Upper lobe of left lung (tissue), 6 donors: Measurements from ENCODE around the gene SNAI3. TPM values are rescaled to one million over a fixed set of nuclear protein-coding genes. Genes with fewer than 3 reads are reported as not detected.

Experiments
- ATAC-seq, 2 donors: fragments of 200-7000 bp; cut with Tn5 transposase; one replicate each; pipeline ENCODE4 v1.9.1; 2022; ENCODE audit warnings: mild to moderate bottlenecking in 2 of 2, moderate library complexity in 2 of 2; ENCODE audit not compliant: low FRiP score in 2 of 2
- DNase-seq, 2 donors: peaks; one replicate each; pipeline ENCODE4 v3.0.0-alpha.2; 2019 to 2020
- H3K27ac ChIP-seq, 4 donors: fragments of 200-600 bp; sonication (generic); one replicate each; pipeline ENCODE4 v1.5.1; 2016 to 2019
- H3K27me3 ChIP-seq, 4 donors: fragments of 200-600 bp; sonication (generic); one replicate each; pipeline ENCODE4 v1.5.1; 2017 to 2019
- H3K36me3 ChIP-seq, 4 donors: fragments of 200-600 bp; sonication (generic); one replicate each; pipeline ENCODE4 v1.5.1; 2016 to 2019
- H3K4me1 ChIP-seq, 4 donors: fragments of 200-600 bp; sonication (generic); one replicate each; pipeline ENCODE4 v1.5.1; 2018 to 2019
- H3K4me3 ChIP-seq, 4 donors: fragments of 200-600 bp; sonication (generic); one replicate each; pipeline ENCODE4 v1.5.1; 2017 to 2019; ENCODE audit warnings: mild to moderate bottlenecking in 2 of 4, moderate library complexity in 1 of 4
- H3K9me3 ChIP-seq, 4 donors: fragments of 200-600 bp; sonication (generic); one replicate each; pipeline ENCODE4 v1.5.1; 2018 to 2019
- EP300 ChIP-seq, 4 donors: sonication (generic); formaldehyde crosslinking; IDR thresholded peaks; one replicate each; pipeline ENCODE4 v1.5.1; 2017; ENCODE audit warnings: antibody characterized with exemption in 4 of 4, control low read depth in 2 of 4
- POLR2A ChIP-seq, 4 donors: fragments of 450-650 bp; IDR thresholded peaks; one replicate each; pipeline ENCODE4 v1.5.1; 2016 to 2017; ENCODE audit warnings: antibody characterized with exemption in 4 of 4, mild to moderate bottlenecking in 2 of 4
- POLR2AphosphoS5 ChIP-seq, 2 donors: sonication (generic); formaldehyde crosslinking; IDR thresholded peaks; one replicate each; pipeline ENCODE4 v1.5.1; 2017; ENCODE audit warnings: antibody characterized with exemption in 2 of 2
- WGBS, 2 donors: methylation state at CpG; one replicate each; pipeline ENCODE4 v1.1.5; 2017 to 2018; 5-methylcytosine and 5-hydroxymethylcytosine counted together
- total RNA-seq, 6 donors: library from RNA; depleted of rRNA in 4 of 6; stranded (reverse); fragments of >200 nt in 4 of 6; gene quantifications; one replicate each; pipeline versions ENCODE4 v1.1.0 to v1.2.1, GENCODE V29; 2016 to 2021
- TF ChIP-seq, protein P1 (sequence below), 6 experiments: fragments of 450-650 bp in 4 of 6; fragments of 200-600 bp in 2 of 6; sonication (generic) in 2 of 6; IDR thresholded peaks; one replicate each; pipeline ENCODE4 v1.5.1; 2016 to 2019; ENCODE audit warnings: antibody characterized with exemption in 6 of 6
- donor health status: DM: no; HTN: no; CAD: no; lungs with moderate emphysema.
- donor health status: DM: no; HTN: yes; CAD: no; lungs with severe emphysema.

The SNAI3 gene
- total RNA-seq, 6 donors from 2014 or later: 0.78 to 8.1 (median 7.0) TPM; not detected in 1

DNA sequence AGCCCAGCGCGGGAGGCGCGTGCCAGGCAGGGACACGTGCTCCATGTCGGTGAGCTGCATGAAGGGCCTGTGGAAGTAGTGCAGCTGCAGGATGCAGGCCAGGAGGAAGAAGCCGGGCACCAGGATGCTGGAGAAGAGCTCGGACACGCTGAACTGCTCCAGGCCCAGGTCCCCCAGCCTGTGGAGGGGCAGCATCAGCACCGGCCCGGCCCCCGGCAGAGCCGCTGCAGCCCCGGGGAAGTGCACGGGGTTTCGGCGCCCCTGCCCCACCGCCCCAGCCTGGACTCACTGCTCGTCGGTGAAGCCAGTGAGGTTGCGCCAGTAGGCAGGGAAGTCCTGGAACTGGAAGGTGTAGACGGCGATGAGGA is 48.0 kb upstream of the SNAI3 start:
- DNase-seq (peak in 1 of 2 donors; percentile 76), ATAC-seq (no peak)
- Histone ChIP-seq H3K9me3 (no peaks in the 10 kb centered on the region), H3K36me3 (peaks cover 9 to 96% (median 70%) of the 10 kb centered on the region in 4 donors), H3K4me3 (no peak overlapping the region), H3K27ac (no peak overlapping the region), H3K27me3 (no peaks in the 10 kb centered on the region), H3K4me1 (peaks cover 0 to 8% (median 4%) of the 10 kb centered on the region in 4 donors)
- WGBS, 2 donors: 93 to 95% methylated on average over 3 to 23 of the region's 23 CpGs
- TF ChIP-seq, protein P1, sequence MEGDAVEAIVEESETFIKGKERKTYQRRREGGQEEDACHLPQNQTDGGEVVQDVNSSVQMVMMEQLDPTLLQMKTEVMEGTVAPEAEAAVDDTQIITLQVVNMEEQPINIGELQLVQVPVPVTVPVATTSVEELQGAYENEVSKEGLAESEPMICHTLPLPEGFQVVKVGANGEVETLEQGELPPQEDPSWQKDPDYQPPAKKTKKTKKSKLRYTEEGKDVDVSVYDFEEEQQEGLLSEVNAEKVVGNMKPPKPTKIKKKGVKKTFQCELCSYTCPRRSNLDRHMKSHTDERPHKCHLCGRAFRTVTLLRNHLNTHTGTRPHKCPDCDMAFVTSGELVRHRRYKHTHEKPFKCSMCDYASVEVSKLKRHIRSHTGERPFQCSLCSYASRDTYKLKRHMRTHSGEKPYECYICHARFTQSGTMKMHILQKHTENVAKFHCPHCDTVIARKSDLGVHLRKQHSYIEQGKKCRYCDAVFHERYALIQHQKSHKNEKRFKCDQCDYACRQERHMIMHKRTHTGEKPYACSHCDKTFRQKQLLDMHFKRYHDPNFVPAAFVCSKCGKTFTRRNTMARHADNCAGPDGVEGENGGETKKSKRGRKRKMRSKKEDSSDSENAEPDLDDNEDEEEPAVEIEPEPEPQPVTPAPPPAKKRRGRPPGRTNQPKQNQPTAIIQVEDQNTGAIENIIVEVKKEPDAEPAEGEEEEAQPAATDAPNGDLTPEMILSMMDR (IDR thresholded peaks at IDR 0.05): no peak
- TF ChIP-seq POLR2A (IDR thresholded peaks at IDR 0.05): no peak
- no peak for TF ChIP-seq POLR2AphosphoS5 (IDR thresholded peaks at IDR 0.05)
- no peak for TF ChIP-seq EP300 (IDR thresholded peaks at IDR 0.05)

DNA sequence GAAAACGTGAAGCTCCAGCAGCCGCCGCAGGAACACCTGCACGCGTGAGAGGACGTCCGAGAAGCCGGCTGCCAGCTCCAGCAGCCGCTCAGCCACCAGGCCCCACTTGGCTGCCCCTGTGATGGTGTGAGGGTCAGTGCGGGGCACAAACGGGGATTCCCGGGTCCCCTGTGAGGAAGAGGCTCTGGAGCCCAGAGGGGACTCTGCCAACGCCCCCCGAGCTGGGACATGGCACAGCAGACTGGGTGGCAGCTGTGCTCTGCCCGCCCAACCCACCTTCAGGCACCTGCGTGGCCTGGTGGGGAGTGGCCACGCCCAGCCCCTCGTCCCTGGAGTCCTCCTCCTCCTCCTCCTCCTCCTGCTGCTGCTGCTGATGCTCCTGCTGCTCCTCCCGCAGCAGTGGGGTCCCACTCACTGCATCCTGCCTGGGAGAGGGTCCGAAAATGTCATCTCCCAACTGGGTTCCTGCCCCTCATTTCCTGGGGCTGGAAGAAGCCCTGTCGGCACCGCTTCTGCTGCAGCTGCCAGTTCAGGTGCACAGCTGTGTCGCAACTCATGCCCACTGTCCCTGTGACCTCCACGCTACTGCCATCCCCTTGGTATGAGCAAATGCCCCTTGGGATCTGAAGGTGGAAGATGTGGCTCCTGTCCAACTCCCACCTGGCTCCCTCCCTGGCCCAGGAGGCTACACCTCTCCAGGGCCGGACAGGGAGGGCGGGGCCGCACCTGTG is 47.5 kb upstream of the SNAI3 start:
- Histone ChIP-seq H3K4me1 (peaks cover 0 to 8% (median 4%) of the 10 kb centered on the region in 4 donors), H3K4me3 (no peak overlapping the region), H3K9me3 (no peaks in the 10 kb centered on the region), H3K27ac (no peak overlapping the region), H3K27me3 (no peaks in the 10 kb centered on the region), H3K36me3 (peaks cover 9 to 93% (median 68%) of the 10 kb centered on the region in 4 donors)
- TF ChIP-seq EP300 (IDR thresholded peaks at IDR 0.05) (no peak), POLR2A (IDR thresholded peaks at IDR 0.05) (no peak), POLR2AphosphoS5 (IDR thresholded peaks at IDR 0.05) (no peak)
- TF ChIP-seq, protein P1 (IDR thresholded peaks at IDR 0.05): no peak
- ATAC-seq (no peak), DNase-seq (peak in 1 of 2 donors; percentile 78)
- 85 to 93% methylated on average over 6 to 25 of the region's 27 CpGs for WGBS, 2 donors

DNA sequence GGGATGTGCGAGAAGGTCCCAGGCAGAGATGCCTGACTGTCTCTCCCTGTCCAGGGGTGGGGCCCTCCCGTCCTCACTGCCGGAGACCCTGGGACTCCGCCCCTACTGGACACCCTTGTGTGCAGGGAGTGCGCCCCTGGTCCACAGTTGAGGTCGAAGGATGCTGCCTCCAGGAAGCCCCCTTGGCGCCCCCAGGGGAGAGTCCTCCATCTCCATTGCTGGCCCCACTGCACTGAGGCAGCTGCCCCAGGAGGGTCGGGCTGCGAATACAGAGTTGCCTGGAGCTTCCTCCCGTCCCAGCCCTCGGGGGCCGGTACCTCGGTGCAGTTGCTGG is 46.6 kb upstream of the SNAI3 start:
- Histone ChIP-seq H3K9me3 (no peaks in the 10 kb centered on the region), H3K4me1 (peaks cover 0 to 8% (median 4%) of the 10 kb centered on the region in 4 donors), H3K36me3 (peaks cover 9 to 87% (median 66%) of the 10 kb centered on the region in 4 donors), H3K27ac (no peak overlapping the region), H3K27me3 (no peaks in the 10 kb centered on the region), H3K4me3 (no peak overlapping the region)
- WGBS, 2 donors: 92 to 100% methylated on average over 1 to 9 of the region's 13 CpGs
- peak in 1 of 2 donors; percentile 63 for DNase-seq
- TF ChIP-seq POLR2AphosphoS5 (IDR thresholded peaks at IDR 0.05) (no peak), EP300 (IDR thresholded peaks at IDR 0.05) (no peak), POLR2A (IDR thresholded peaks at IDR 0.05) (no peak)
- TF ChIP-seq, protein P1 (IDR thresholded peaks at IDR 0.05): no peak
- ATAC-seq: peak in 1 of 2 donors; percentile 1

DNA sequence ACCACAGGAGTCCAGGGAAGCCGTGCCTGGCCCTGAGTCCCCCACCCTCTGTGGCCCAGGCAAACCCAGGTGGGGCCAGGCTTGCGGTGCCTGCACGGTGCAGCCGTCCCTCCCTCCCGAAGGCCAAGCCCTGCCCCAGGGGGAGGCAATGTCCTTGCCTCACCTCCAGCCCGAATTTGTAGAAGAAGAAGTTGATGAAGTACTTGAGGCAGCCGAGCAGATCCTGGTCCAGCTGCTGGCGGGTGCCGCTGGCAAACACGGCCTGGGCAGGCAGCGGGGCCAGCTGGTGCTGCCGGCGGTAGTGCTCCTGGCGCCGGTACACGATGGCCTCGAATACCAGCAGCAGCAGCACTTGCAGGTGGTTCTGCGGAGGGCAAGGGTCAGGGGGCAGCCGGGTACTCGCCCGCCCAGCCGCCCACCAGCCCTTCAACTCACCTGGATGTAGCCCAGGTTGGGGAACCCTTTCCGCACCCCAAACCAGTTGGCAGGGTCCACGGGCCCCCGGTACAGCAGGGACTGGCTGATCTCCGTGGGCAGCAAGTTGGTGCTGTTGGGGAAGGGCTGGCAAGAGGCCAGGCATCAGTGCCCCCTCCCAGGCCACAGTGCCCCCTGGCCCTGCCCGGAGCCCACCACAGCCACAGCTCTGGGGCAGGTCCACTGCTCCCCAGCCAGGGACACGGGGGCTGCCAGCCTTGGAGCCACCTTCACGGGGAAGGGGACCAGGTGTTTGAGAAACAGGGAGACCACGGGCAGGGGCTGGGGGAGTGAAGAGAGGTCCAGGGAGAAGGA is 46.1 kb upstream of the SNAI3 start:
- DNase-seq (peak in 1 of 2 donors; percentile 78), ATAC-seq (no peak)
- Histone ChIP-seq H3K4me1 (peaks cover 0 to 3% (median under 1%) of the 10 kb centered on the region in 4 donors), H3K27ac (no peak overlapping the region), H3K27me3 (no peaks in the 10 kb centered on the region), H3K36me3 (peaks cover 9 to 87% (median 69%) of the 10 kb centered on the region in 4 donors), H3K9me3 (no peaks in the 10 kb centered on the region), H3K4me3 (no peak overlapping the region)
- 87 to 100% methylated on average over 2 to 27 of the region's 30 CpGs for WGBS, 2 donors
- TF ChIP-seq POLR2A (IDR thresholded peaks at IDR 0.05): no peak
- no peak for TF ChIP-seq EP300 (IDR thresholded peaks at IDR 0.05)
- TF ChIP-seq, protein P1 (IDR thresholded peaks at IDR 0.05): no peak
- no peak for TF ChIP-seq POLR2AphosphoS5 (IDR thresholded peaks at IDR 0.05)
